IPS-18a (cell line): ENCODE results near the gene CHN2.

ENCODE experiments used
- H3K27ac ChIP-seq: one replicate; pipeline ENCODE4 v1.5.1; 2013; ENCODE audit warnings: low read length
- H3K27me3 ChIP-seq: one replicate; pipeline ENCODE4 v1.6.1; 2013; ENCODE audit warnings: mild to moderate bottlenecking, low read length; ENCODE audit not compliant: control insufficient read depth, insufficient read depth
- H3K36me3 ChIP-seq: one replicate; pipeline ENCODE4 v1.6.1; 2013; ENCODE audit warnings: low read depth, low read length; ENCODE audit not compliant: control insufficient read depth
- H3K4me1 ChIP-seq: one replicate; pipeline ENCODE4 v1.6.1; 2013; ENCODE audit warnings: low read depth, low read length; ENCODE audit not compliant: control insufficient read depth
- H3K4me3 ChIP-seq: one replicate; pipeline ENCODE4 v1.5.1; 2013; ENCODE audit warnings: low read length
- H3K9ac ChIP-seq: one replicate; pipeline ENCODE4 v1.6.1; 2013; ENCODE audit warnings: mild to moderate bottlenecking, low read length, moderate library complexity
- H3K9me3 ChIP-seq: one replicate; pipeline ENCODE4 v1.6.1; 2013; ENCODE audit warnings: low read depth, low read length; ENCODE audit not compliant: control insufficient read depth

CHN2 gene

DNA sequence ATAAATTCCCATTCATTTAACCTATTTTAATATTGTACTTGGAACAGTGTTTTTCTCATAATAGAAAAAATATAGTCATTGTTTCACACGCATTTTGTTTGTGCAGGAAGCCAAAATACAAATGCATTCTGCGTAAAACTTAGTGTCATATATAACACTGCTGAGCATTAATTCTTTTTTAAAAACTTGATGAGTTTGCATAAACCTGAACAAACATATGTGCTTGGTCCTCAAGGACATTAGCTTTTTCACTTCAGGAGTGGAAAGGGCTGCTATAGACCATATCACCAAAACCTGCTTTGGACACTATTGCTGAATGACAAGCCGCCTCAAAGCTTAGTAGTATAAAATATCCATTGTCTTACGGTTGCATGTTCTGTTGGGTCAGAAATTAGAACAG, 267.4 kb downstream of the CHN2 start:
- Histone ChIP-seq H3K9ac (no peak overlapping the region), H3K27me3 (no peaks in the 10 kb centered on the region), H3K27ac (no peak overlapping the region), H3K36me3 (no peaks in the 10 kb centered on the region), H3K4me1 (no peaks in the 10 kb centered on the region), H3K9me3 (no peaks in the 10 kb centered on the region), H3K4me3 (no peak overlapping the region)

DNA sequence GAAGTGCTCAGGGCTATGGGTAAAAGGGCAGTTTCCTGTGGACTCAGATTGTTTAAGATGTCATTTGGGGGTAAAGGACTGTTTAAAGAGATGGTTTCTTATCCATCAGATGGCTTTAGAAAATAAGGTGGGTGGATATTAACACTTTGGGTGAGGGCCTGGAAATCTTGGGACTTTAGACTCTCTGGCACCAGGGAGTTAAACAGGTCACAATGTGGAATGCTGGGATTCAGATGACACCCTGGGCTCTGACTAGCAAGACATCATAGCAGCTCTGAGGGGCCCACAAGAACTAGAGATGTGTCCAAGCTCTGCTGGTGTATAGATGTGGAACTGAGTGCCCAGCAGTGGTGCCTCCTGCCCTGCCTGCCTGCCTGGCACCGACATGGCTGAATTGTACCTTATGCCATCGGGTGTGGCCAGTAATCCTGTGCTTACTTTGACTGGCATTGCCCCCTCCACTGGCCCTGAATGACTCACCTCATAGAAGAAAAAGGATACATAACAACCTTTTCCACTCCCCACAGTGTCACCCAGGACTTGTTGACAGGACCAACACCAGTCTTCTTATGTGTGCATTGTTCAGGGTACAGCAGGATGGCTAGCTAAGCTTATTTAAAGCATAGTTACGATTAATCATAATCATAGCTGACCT, 269.1 kb downstream of the CHN2 start:
- no peaks in the 10 kb centered on the region for H3K9me3 ChIP-seq
- no peak overlapping the region for H3K4me3 ChIP-seq
- no peaks in the 10 kb centered on the region for H3K4me1 ChIP-seq
- no peaks in the 10 kb centered on the region for H3K36me3 ChIP-seq
- no peak overlapping the region for H3K9ac ChIP-seq
- no peaks in the 10 kb centered on the region for H3K27me3 ChIP-seq
- no peak overlapping the region for H3K27ac ChIP-seq

DNA sequence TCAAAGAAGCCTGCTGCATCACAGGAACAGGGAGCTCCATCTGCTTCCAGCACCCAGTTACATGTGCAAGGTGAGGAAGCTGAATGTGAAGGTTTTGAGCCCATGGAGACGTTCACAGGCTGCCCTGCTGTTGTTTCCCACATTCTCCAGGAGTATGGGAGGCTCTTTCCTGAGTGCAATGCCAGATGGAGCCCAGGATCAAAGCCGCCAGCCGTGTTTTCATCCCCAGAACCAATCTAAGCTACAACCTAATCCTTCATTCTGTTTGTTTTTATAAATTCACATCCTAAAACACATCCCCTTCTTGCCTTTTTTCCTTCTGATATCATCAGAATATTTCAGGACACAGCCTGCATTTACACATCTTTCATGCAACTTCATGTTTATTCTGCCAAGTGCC, 270.2 kb downstream of the CHN2 start:
- no peaks in the 10 kb centered on the region for H3K36me3 ChIP-seq
- H3K4me3 ChIP-seq, result no peak overlapping the region
- H3K9me3 ChIP-seq, result no peaks in the 10 kb centered on the region
- no peak overlapping the region for H3K27ac ChIP-seq
- no peak overlapping the region for H3K9ac ChIP-seq
- H3K27me3 ChIP-seq, result no peaks in the 10 kb centered on the region
- no peaks in the 10 kb centered on the region for H3K4me1 ChIP-seq

DNA sequence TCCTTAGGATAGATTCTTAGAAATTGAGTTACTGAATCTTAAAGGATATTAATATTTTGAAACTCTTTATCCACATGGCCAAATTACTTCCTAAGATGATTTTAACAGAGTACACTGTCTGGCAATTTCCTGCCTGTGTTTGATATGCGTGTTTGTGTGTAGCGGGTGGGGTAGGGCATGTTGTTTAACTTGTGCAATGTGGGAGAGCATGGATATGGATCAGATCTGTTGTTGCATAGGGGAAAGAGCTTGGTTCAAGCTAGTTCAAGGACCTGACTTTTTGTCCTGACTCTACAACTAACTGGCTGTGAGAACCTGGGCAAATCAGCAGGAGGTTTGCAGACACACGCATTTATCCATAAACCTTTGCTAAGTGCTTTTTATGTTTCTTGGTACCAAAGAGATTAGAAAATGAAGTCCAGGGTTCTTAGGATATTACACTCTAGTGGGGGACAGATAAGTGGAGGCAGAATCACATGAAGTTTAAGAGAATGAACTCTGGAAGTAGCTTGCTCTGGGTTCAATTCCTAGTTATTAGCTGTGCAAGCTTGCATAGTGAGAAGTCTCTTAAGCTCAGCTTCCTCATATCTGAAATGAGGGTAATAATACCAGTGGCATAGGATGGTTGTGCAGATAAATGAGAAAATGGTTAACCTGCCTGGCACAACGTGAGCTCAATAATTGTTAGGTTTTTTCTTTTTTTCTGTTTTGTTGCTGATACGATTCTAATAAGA, 272.8 kb downstream of the CHN2 start:
- Histone ChIP-seq H3K27ac (no peak overlapping the region), H3K9me3 (no peaks in the 10 kb centered on the region), H3K36me3 (no peaks in the 10 kb centered on the region), H3K4me1 (no peaks in the 10 kb centered on the region), H3K4me3 (no peak overlapping the region), H3K9ac (no peak overlapping the region), H3K27me3 (no peaks in the 10 kb centered on the region)

DNA sequence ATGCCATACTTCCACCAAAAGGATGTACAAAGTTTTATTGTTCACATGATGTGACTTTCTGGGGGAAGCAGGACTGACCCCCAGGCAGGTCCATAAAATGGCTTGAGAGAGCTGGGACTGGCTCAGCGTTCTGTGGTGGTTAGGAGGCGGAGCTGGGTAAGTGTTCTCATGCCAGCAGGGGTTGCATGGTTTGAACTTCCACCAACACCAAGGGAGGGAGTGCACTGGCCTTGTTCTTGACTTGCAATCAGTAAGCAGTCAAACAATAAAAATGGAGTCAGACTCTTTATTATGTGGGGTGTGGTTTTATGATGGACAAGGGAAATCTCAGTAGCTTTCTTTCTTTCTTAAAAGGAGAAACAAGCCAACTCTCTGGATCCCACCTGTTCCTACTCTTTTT, 273.6 kb downstream of the CHN2 start:
- Histone ChIP-seq H3K36me3 (no peaks in the 10 kb centered on the region), H3K4me3 (no peak overlapping the region), H3K9me3 (no peaks in the 10 kb centered on the region), H3K27ac (no peak overlapping the region), H3K27me3 (no peaks in the 10 kb centered on the region), H3K9ac (no peak overlapping the region), H3K4me1 (no peaks in the 10 kb centered on the region)

DNA sequence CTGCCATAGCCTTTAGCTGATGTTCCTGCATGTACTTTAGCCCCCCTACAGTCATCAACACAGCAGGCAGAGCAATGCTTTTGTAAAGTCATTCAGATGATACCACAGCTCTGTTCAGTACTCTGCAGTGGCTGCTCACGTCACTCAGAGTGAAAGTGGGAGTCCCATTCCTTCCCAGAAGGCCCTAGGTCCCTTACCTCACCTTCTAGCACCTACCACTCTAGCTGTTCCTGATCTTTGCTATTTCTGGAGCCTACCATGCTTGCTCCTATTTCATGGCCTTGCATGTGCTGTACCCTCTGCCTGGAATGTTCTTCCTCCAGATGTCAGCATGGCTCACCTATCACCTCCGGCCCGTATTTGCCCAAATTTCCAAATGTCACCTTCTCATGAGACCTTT, 274.7 kb downstream of the CHN2 start:
- Histone ChIP-seq H3K27me3 (no peaks in the 10 kb centered on the region), H3K4me1 (no peaks in the 10 kb centered on the region)

DNA sequence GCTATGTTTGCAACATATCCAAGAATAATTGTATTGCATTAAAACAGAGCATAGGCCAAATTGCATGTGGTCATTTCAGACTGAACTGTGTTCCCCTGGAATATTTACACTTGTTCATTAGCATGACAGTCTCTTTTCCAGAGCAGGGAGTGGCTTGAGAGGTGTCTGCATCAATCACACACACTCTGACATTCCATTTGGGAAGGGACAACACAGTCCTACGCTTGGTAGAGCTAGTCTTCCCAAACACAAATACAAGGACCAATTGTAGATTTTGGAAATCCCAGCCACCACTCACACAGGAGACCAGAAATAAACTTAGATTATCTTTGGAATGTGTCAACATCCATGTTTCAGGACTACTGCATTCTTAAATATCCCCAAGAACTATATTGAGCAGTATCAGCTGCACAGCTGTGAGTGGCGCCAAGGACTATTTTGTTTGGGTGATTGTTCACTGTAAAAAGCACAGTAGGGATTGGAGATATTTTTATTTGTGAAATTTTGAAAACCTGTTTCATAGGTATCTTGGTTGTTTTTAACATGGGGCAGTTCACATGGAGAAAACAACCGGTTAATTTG, 275.5 kb downstream of the CHN2 start:
- Histone ChIP-seq H3K9me3 (no peaks in the 10 kb centered on the region), H3K4me1 (no peaks in the 10 kb centered on the region), H3K36me3 (no peaks in the 10 kb centered on the region), H3K4me3 (no peak overlapping the region), H3K9ac (no peak overlapping the region), H3K27me3 (no peaks in the 10 kb centered on the region), H3K27ac (no peak overlapping the region)

More for the DNA sequence above, 274.7 kb downstream of the CHN2 start:
- H3K27ac ChIP-seq, result no peak overlapping the region
- H3K4me3 ChIP-seq, result no peak overlapping the region
- no peaks in the 10 kb centered on the region for H3K36me3 ChIP-seq
- no peak overlapping the region for H3K9ac ChIP-seq
- no peaks in the 10 kb centered on the region for H3K9me3 ChIP-seq

DNA sequence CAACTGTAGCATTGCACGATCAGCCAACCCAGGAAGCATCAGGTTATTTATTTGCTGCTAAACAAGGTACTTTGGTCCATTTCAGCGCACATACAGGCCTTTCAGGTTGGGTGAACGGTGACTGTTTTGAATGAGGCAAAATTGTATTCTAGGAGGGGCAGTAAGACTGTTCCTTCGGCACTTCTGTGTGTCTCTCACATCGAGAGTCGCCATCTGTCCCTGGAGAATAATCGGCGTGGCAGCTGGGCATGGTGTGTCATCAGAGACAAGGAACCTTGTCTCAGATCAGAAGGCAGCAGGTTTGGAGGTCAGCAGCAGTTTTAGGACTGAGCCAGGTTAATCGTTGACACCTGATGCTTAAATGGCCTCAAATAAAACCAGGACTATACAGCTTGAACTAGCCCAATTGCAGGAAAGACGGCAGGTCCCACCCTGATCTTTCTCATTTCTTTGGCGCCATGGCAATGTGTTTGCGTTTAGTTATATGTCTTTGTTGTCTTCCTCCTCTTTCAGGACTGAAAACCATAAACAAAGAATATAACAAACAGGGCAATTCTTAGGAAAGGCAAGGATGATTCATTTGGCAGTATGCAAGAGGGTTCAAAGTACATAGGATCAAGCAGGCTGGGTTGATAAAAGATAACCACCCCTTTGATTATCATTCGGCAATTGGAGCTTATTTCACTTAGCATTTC, 277.0 kb downstream of the CHN2 start:
- H3K27ac ChIP-seq, result no peak overlapping the region
- no peaks in the 10 kb centered on the region for H3K36me3 ChIP-seq
- no peaks in the 10 kb centered on the region for H3K27me3 ChIP-seq
- H3K9me3 ChIP-seq, result no peaks in the 10 kb centered on the region
- no peak overlapping the region for H3K9ac ChIP-seq
- H3K4me1 ChIP-seq, result no peaks in the 10 kb centered on the region
- no peak overlapping the region for H3K4me3 ChIP-seq

DNA sequence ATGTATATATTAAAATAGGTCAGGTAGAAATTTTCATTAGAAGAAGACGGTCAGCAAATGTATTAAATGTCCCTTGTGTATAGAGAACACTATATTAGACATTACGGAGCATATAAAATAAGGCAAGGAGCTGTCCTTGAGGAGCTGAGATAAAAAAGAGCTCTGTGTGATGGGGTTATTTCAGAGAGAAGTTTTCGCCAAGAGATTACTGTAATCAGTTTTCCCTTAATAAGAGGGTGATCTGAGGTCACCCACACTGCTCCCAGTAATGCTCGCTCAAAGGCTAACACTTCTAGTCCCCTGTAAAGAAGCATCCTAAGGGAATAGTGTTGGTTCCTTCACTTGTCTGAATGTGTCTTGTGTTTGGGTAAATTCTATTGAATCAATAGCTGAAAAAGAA, 282.3 kb downstream of the CHN2 start:
- Histone ChIP-seq H3K4me3 (no peak overlapping the region), H3K4me1 (peaks cover 3% of the 10 kb centered on the region), H3K27me3 (no peaks in the 10 kb centered on the region), H3K36me3 (no peaks in the 10 kb centered on the region), H3K9ac (no peak overlapping the region), H3K27ac (no peak overlapping the region), H3K9me3 (no peaks in the 10 kb centered on the region)

DNA sequence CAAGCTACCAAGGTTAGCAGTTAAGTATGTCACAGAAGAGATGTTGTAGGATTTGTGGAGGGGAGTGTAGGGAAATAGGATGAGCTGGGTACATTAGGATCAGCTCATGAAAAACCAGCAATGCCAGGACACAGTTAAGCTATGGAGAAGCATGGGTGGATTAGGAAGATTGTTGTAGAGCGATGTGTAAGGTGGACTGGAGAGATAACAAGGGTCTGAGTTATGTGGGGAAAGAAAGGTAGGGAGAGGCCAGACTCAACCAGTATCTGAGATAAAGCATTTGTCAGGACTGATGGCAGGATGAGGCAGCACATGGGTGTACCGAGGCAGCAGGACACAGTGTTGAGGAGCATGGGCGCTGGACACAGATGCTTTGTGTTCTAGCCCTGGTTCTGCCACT, 283.7 kb downstream of the CHN2 start:
- Histone ChIP-seq H3K4me3 (no peak overlapping the region), H3K27me3 (no peaks in the 10 kb centered on the region), H3K9me3 (no peaks in the 10 kb centered on the region), H3K9ac (no peak overlapping the region), H3K27ac (no peak overlapping the region), H3K36me3 (no peaks in the 10 kb centered on the region), H3K4me1 (peaks cover 3% of the 10 kb centered on the region)

DNA sequence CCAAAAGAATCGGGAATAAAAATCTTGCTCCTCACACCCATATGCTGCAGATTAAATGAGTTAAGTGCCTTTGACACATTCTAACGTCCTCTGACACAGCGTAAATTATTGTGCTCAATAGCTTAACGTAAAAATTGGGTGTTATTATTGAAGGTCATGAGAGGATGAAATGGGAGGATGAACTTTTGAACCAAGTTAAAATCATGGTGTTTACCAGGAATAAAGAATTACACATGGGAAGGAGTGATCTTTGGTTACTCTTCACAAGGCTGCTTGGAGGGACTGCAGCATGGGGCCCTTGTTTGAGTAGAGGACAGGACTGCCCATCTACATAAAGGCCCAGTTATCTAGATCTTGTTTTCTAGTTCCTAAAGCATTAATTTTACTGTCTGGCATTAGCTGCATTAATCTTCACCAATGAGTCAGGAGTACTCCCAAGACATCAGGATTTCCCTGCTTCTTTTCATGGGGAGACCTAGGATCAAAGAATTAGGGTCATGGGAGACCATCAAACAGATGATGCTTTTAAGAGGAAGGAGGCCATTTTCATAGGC, 284.2 kb downstream of the CHN2 start:
- Histone ChIP-seq H3K27me3 (no peaks in the 10 kb centered on the region), H3K9me3 (no peaks in the 10 kb centered on the region), H3K36me3 (no peaks in the 10 kb centered on the region), H3K4me1 (peaks cover 3% of the 10 kb centered on the region), H3K27ac (no peak overlapping the region), H3K9ac (no peak overlapping the region), H3K4me3 (no peak overlapping the region)
